Panc1 (cell line): ENCODE measurements around the gene TCEAL6. TPM values are rescaled to one million over a fixed set of nuclear protein-coding genes. Genes with fewer than 3 reads are reported as not detected.
A peak's percentile ranks its signal among the peaks of the same experiment; 100 is the strongest.
"Not testable (repeated sequence)": the region's sequence is repeated elsewhere in the genome, so short reads cannot be mapped to it uniquely, and the experiment has no call there.

Source experiments
- ATAC-seq: fragments of 200-7000 bp; cut with Tn5 transposase; 2 replicates; pipeline ENCODE4 v1.9.1; 2020; ENCODE audit warnings: mild to moderate bottlenecking, moderate library complexity
- Bru-seq: library from RNA; stranded (reverse); fragments of 400-500 nt; gene quantifications from one replicate; lab custom pipeline; 2021; lab: Mats Ljungman, UMichigan
- BruChase-seq, 2 experiments: library from RNA; stranded (reverse); fragments of 400-500 nt; gene quantifications; one replicate each; lab custom pipeline; 2021; lab: Mats Ljungman, UMichigan
- BruUV-seq: library from RNA; stranded (reverse); fragments of 400-500 nt; replicated peaks from 2 replicates; lab custom pipeline; 2021; lab: Mats Ljungman, UMichigan
- CTCF ChIA-PET: fragments of 300-600 bp; sonication (Branson Sonifier 250); formaldehyde crosslinking; loops from one replicate; lab custom pipeline; 2022; ENCODE audit warnings: antibody characterized with exemption; lab: Charles Lee
- POLR2A ChIA-PET: fragments of 300-600 bp; sonication (Branson Sonifier 250); formaldehyde crosslinking; loops from one replicate; lab custom pipeline; 2022; ENCODE audit warnings: antibody characterized with exemption; lab: Charles Lee
- DNase-seq: peaks from one replicate; pipeline ENCODE4 v3.0.0-alpha.2; 2010; ENCODE audit warnings: low read depth, low spot score
- H3K27ac ChIP-seq: 2 replicates; pipeline ENCODE4 v1.5.1; 2011; ENCODE audit warnings: mild to moderate bottlenecking, low read length, inconsistent platforms
- H3K27me3 ChIP-seq: fragments of 200-500 bp; sonication (Bioruptor generic); 2 replicates; pipeline ENCODE4 v1.6.0; 2014; ENCODE audit warnings: low read length, inconsistent platforms; ENCODE audit not compliant: control insufficient read depth, insufficient read depth
- H3K36me3 ChIP-seq: fragments of 200-500 bp; sonication (Bioruptor generic); 2 replicates; pipeline ENCODE4 v1.5.1; 2014; ENCODE audit warnings: inconsistent platforms, mild to moderate bottlenecking, low read length, moderate library complexity; ENCODE audit not compliant: control insufficient read depth, insufficient read depth
- H3K4me1 ChIP-seq: 2 replicates; pipeline ENCODE4 v1.5.1; 2011; ENCODE audit warnings: inconsistent platforms, mild to moderate bottlenecking, low read length, moderate library complexity; ENCODE audit not compliant: control insufficient read depth, insufficient read depth
- H3K4me3 ChIP-seq, 2 experiments: 2 replicates each; pipeline ENCODE4 v1.5.1; 2011 to 2012; ENCODE audit warnings: low read depth in 2 of 2, low read length in 2 of 2, mild to moderate bottlenecking in 2 of 2, inconsistent platforms in 1 of 2, moderate library complexity in 1 of 2
- H3K9me3 ChIP-seq: fragments of 200-500 bp; sonication (Bioruptor generic); 2 replicates; pipeline ENCODE4 v1.5.1; 2014; ENCODE audit warnings: low read depth, mild to moderate bottlenecking, inconsistent platforms, low read length, moderate library complexity; ENCODE audit not compliant: control insufficient read depth, insufficient read depth
- POLR2AphosphoS5 ChIP-seq: IDR thresholded peaks from 2 replicates; pipeline ENCODE4 v1.6.1; 2012; ENCODE audit warnings: mild to moderate bottlenecking, low read depth, low read length, moderate library complexity
- SIN3A ChIP-seq: IDR thresholded peaks from 2 replicates; pipeline ENCODE4 v1.6.1; 2012; ENCODE audit warnings: low read depth, mild to moderate bottlenecking, low read length, moderate library complexity, borderline replicate concordance; ENCODE audit not compliant: insufficient read depth
- in situ Hi-C: cut with HindIII; loops from 2 replicates; pipeline ENCODE4 v1.10.0; 2016; ENCODE audit warnings: low sequenced_read_pairs, low pct_unique_long_range_greater_than_20kb
- intact Hi-C: fragments of 100-400 bp; cut with micrococcal nuclease; formaldehyde crosslinking; loops from one replicate; pipeline ENCODE4 v1.10.0; 2022; ENCODE audit not compliant: unreplicated experiment
- long read RNA-seq: library from polyadenylated mRNA; unstranded; transcript quantifications from one replicate; pipeline ENCODE4 v2.0.0, GENCODE V29; 2021; ENCODE audit not compliant: unreplicated experiment
- polyA plus RNA-seq: library from polyadenylated mRNA; unstranded; fragments of >200 nt; gene quantifications from one replicate; pipeline ENCODE4 v1.2.1, GENCODE V29; 2012; ENCODE audit warnings: missing spikeins; ENCODE audit not compliant: insufficient read length
- total RNA-seq: library from RNA; stranded (reverse); gene quantifications from one replicate; pipeline ENCODE4 v1.2.1, GENCODE V29; 2021; ENCODE audit not compliant: unreplicated experiment
- TF ChIP-seq, protein P1 (sequence below): fragments of 450-650 bp; IDR thresholded peaks from 2 replicates; pipeline ENCODE4 v1.5.1; 2017; ENCODE audit warnings: mild to moderate bottlenecking

TCEAL6 gene
- total RNA-seq: not detected
- 0.33 TPM for polyA plus RNA-seq
- Bru-seq, nascent RNA: not detected
- not detected for BruChase-seq, experiment 1, labeled RNA remaining after a 2-hour chase
- BruChase-seq, experiment 2, labeled RNA remaining after a 6-hour chase: not detected
- long read RNA-seq: 0 reads

GRCh38 chrX:102142274-102142673, at the start of gene TCEAL6:
TSS of gene TCEAL6 (minus strand) at chrX:102142481.
- H3K4me3 ChIP-seq, H3K9me3 ChIP-seq, intact Hi-C loops, POLR2A ChIA-PET, H3K36me3 ChIP-seq, DNase-seq, H3K27me3 ChIP-seq, in situ Hi-C loops, ATAC-seq, BruUV-seq, H3K4me1 ChIP-seq, H3K27ac ChIP-seq, CTCF ChIA-PET: not testable (repeated sequence)

DNA sequence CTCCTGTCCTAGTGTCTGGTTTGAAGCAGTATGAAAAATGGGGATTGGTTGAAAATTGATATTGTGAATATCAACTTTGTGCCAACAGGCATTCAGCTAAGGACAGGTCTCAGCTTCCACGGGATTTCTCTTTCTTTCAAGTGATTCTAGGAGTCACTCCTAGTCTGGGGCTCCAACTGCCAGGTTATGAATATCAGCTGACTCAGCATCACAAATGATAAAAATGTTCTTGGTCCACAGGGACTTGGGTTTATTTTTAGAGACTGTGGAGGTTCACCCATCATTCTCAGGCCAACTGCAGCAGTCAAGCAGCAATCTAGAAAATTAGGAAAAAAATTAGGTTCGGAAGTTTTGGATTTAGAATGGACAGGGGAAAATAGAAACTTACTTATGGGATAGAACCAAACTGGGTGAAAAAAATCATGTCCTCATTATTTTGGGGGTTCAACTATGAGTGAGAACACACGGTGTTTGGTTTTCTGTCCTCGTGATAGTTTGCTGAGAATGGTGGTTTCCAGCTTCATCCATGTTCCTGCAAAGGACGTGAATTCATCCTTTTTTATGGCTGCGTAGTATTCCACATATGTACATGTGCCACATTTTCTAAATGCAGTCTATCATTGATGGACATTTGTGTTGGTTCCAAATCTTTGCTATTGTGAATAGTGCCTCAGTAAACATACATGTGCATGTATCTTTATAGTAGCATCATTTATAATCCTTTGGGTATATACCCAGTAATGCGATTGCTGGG, 43.9 kb upstream of the TCEAL6 start:
- ATAC-seq: no peak
- Histone ChIP-seq H3K4me3 (no peak overlapping the region), H3K4me1 (no peaks in the 10 kb centered on the region), H3K9me3 (no peaks in the 10 kb centered on the region), H3K27me3 (no peaks in the 10 kb centered on the region), H3K27ac (no peak overlapping the region), H3K36me3 (no peaks in the 10 kb centered on the region)
- no peak for DNase-seq
- CTCF ChIA-PET: no interaction called here
- in situ Hi-C loops (no loop called here), intact Hi-C loops (no loop called here)
- no peak for TF ChIP-seq SIN3A
- BruUV-seq: no TSS peak
- POLR2A ChIA-PET: no interaction called here

DNA sequence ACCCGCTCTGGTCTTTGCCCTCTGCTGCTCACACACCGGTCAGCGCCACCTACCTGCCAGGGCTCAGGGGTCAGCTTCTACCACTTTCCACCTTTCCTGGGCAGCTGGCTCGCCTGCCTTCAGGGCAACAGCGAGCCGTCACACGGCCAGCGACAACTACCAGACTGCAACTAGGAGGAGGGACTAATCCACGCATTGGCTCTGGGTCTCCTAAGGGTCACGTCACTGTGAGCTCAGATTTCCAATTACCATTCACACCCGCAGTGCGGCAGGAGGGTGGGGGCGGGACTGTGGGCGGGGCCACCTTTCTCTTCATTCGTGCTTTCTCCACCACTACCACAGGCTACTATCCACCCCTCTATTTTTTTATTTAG, 13.5 kb upstream of the TCEAL6 start, which contains the start of gene BEX5:
BEX5 (minus strand) TSS at position 172 of the 374 bp plus-strand sequence. CDS start 1,712 bp downstream, outside the sequence.
- no peaks in the 10 kb centered on the region for H3K36me3 ChIP-seq
- ChIA-PET POLR2A (no interaction called here), CTCF (interaction anchor here (0.7 kb wide), 1 partner anchor 91 kb away, joined by 8 read pairs; no protein-coding TSS in a partner anchor)
- H3K4me3 ChIP-seq: peak within 1 kb of the TSS; percentile 13 to 66
- H3K4me1 ChIP-seq: peaks cover 2% of the 10 kb centered on the region; the same call in 1 of the 2 replicates
- H3K27ac ChIP-seq: no peak within 1 kb of the TSS
- TF ChIP-seq, protein P1, sequence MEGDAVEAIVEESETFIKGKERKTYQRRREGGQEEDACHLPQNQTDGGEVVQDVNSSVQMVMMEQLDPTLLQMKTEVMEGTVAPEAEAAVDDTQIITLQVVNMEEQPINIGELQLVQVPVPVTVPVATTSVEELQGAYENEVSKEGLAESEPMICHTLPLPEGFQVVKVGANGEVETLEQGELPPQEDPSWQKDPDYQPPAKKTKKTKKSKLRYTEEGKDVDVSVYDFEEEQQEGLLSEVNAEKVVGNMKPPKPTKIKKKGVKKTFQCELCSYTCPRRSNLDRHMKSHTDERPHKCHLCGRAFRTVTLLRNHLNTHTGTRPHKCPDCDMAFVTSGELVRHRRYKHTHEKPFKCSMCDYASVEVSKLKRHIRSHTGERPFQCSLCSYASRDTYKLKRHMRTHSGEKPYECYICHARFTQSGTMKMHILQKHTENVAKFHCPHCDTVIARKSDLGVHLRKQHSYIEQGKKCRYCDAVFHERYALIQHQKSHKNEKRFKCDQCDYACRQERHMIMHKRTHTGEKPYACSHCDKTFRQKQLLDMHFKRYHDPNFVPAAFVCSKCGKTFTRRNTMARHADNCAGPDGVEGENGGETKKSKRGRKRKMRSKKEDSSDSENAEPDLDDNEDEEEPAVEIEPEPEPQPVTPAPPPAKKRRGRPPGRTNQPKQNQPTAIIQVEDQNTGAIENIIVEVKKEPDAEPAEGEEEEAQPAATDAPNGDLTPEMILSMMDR: no peak
- TF ChIP-seq SIN3A (no peak), POLR2AphosphoS5 (no peak)
- peaks cover 11% of the 10 kb centered on the region for H3K27me3 ChIP-seq
- BruUV-seq: no TSS peak
- no peaks in the 10 kb centered on the region for H3K9me3 ChIP-seq
- intact Hi-C loops (no loop called here), in situ Hi-C loops (no loop called here)
- ATAC-seq (peak; percentile 89), DNase-seq (no peak)
